Measurements from ENCODE around the gene SLC14A1. TPM values are rescaled to one million over a fixed set of nuclear protein-coding genes. Genes with fewer than 3 reads are reported as not detected.

The SLC14A1 gene
- total and polyA plus RNA-seq, 2 experiments from 2014 or later = 0.21 to 0.53 TPM

DNA sequence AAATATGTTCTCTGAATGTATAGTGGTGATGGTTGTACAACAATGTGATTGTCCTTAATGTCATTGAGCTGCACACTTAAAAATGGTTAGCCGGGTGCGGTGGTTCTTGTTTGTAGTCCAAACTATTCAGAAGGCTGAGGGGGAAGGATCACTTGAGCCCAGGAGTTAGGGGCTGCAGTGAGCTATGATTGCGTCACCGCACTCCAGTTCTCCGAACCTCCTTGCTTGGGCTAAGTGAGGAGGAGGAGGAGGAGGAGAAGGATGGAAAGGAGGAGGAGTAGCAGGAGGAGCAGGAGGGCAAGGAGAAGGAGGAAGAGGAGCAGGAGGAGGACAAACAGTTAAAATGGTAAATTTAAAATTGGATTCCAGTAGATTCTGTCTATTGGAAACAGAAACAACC is 10.5 kb downstream of the SLC14A1 start (continued):
- TF ChIP-seq, protein P1, sequence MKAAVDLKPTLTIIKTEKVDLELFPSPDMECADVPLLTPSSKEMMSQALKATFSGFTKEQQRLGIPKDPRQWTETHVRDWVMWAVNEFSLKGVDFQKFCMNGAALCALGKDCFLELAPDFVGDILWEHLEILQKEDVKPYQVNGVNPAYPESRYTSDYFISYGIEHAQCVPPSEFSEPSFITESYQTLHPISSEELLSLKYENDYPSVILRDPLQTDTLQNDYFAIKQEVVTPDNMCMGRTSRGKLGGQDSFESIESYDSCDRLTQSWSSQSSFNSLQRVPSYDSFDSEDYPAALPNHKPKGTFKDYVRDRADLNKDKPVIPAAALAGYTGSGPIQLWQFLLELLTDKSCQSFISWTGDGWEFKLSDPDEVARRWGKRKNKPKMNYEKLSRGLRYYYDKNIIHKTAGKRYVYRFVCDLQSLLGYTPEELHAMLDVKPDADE (IDR thresholded peaks at IDR 0.05) = no peak
- TF ChIP-seq JUNB (IDR thresholded peaks at IDR 0.05; ENCODE audit: unreplicated experiment) (no peak), ZNF114 (CRISPR knock-in tag; IDR thresholded peaks at IDR 0.05) (no peak)

DNA sequence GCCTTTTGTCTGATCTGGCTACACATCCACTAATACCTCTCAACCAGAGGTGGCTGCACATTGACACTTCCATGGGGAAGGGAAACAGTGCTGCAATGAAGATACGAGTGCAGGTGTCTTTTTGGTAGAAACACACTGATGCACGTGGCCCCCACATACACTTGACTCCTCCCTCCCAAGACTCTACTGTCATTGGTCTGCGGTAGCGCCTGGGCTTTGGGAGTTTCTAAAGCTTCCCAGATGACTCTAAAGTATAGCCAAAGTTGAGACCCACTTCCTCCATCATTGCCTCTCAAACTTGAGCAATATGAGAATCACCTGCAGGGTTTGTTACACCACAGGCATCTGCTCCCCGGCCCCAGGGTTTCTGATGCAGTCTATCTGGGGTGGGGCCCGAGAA is 11.0 kb downstream of the SLC14A1 start:
- Mint-ChIP-seq H3K4me1 (peaks cover 21% of the 10 kb centered on the region), H3K4me3 (no peak overlapping the region), H3K36me3 (ENCODE audit: low read depth) (no peaks in the 10 kb centered on the region; the same call in 1 of the 3 replicates), H3K27me3 (ENCODE audit: insufficient read depth, low read depth, poor library complexity) (peaks cover 6% of the 10 kb centered on the region), H3K27ac (no peak overlapping the region), H3K9me3 (no peaks in the 10 kb centered on the region; the same call in 2 of the 3 replicates)
- H3K27me3 ChIP-seq (ENCODE audit: insufficient read depth) = no peaks in the 10 kb centered on the region
- ATAC-seq (no peak), DNase-seq (ENCODE audit: low spot score) (no peak)
- H3K4me1 ChIP-seq (ENCODE audit: insufficient read depth) = peaks cover 12% of the 10 kb centered on the region; the same call in 1 of the 2 replicates
- H3K4me2 ChIP-seq = no peak overlapping the region
- no peak overlapping the region for H3K4me3 ChIP-seq
- no peaks in the 10 kb centered on the region for H3K36me3 ChIP-seq (ENCODE audit: insufficient read depth)
- no peak overlapping the region for H2AFZ ChIP-seq
- H3K9me2 ChIP-seq (ENCODE audit: insufficient read depth) = peaks cover 11% of the 10 kb centered on the region
- 0 out of 2 replicates have a peak, but pooled peaks cover 4% of the 10 kb centered on the region for H3F3A ChIP-seq (replicated peaks; ENCODE audit: low read depth)
- H3K27ac ChIP-seq (ENCODE audit: low read depth) = no peak overlapping the region
- H4K20me1 ChIP-seq (replicated peaks; ENCODE audit: insufficient read depth) = no peaks in the 10 kb centered on the region
- no peak for TF ChIP-seq JUNB (IDR thresholded peaks at IDR 0.05; ENCODE audit: unreplicated experiment)
- TF ChIP-seq, protein P1 (IDR thresholded peaks at IDR 0.05) = no peak
- TF ChIP-seq NANOG (IDR thresholded peaks at IDR 0.05; ENCODE audit: borderline replicate concordance) = no peak
- no peak for TF ChIP-seq EZH2 (IDR thresholded peaks at IDR 0.05; ENCODE audit: low read depth, unreplicated experiment)
- TF ChIP-seq, protein P2, sequence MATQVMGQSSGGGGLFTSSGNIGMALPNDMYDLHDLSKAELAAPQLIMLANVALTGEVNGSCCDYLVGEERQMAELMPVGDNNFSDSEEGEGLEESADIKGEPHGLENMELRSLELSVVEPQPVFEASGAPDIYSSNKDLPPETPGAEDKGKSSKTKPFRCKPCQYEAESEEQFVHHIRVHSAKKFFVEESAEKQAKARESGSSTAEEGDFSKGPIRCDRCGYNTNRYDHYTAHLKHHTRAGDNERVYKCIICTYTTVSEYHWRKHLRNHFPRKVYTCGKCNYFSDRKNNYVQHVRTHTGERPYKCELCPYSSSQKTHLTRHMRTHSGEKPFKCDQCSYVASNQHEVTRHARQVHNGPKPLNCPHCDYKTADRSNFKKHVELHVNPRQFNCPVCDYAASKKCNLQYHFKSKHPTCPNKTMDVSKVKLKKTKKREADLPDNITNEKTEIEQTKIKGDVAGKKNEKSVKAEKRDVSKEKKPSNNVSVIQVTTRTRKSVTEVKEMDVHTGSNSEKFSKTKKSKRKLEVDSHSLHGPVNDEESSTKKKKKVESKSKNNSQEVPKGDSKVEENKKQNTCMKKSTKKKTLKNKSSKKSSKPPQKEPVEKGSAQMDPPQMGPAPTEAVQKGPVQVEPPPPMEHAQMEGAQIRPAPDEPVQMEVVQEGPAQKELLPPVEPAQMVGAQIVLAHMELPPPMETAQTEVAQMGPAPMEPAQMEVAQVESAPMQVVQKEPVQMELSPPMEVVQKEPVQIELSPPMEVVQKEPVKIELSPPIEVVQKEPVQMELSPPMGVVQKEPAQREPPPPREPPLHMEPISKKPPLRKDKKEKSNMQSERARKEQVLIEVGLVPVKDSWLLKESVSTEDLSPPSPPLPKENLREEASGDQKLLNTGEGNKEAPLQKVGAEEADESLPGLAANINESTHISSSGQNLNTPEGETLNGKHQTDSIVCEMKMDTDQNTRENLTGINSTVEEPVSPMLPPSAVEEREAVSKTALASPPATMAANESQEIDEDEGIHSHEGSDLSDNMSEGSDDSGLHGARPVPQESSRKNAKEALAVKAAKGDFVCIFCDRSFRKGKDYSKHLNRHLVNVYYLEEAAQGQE (IDR thresholded peaks at IDR 0.05; ENCODE audit: unreplicated experiment) = no peak
- no peak for TF ChIP-seq CREB1 (CRISPR knock-in tag; IDR thresholded peaks at IDR 0.05; ENCODE audit: low read depth)
- TF ChIP-seq, protein P3, sequence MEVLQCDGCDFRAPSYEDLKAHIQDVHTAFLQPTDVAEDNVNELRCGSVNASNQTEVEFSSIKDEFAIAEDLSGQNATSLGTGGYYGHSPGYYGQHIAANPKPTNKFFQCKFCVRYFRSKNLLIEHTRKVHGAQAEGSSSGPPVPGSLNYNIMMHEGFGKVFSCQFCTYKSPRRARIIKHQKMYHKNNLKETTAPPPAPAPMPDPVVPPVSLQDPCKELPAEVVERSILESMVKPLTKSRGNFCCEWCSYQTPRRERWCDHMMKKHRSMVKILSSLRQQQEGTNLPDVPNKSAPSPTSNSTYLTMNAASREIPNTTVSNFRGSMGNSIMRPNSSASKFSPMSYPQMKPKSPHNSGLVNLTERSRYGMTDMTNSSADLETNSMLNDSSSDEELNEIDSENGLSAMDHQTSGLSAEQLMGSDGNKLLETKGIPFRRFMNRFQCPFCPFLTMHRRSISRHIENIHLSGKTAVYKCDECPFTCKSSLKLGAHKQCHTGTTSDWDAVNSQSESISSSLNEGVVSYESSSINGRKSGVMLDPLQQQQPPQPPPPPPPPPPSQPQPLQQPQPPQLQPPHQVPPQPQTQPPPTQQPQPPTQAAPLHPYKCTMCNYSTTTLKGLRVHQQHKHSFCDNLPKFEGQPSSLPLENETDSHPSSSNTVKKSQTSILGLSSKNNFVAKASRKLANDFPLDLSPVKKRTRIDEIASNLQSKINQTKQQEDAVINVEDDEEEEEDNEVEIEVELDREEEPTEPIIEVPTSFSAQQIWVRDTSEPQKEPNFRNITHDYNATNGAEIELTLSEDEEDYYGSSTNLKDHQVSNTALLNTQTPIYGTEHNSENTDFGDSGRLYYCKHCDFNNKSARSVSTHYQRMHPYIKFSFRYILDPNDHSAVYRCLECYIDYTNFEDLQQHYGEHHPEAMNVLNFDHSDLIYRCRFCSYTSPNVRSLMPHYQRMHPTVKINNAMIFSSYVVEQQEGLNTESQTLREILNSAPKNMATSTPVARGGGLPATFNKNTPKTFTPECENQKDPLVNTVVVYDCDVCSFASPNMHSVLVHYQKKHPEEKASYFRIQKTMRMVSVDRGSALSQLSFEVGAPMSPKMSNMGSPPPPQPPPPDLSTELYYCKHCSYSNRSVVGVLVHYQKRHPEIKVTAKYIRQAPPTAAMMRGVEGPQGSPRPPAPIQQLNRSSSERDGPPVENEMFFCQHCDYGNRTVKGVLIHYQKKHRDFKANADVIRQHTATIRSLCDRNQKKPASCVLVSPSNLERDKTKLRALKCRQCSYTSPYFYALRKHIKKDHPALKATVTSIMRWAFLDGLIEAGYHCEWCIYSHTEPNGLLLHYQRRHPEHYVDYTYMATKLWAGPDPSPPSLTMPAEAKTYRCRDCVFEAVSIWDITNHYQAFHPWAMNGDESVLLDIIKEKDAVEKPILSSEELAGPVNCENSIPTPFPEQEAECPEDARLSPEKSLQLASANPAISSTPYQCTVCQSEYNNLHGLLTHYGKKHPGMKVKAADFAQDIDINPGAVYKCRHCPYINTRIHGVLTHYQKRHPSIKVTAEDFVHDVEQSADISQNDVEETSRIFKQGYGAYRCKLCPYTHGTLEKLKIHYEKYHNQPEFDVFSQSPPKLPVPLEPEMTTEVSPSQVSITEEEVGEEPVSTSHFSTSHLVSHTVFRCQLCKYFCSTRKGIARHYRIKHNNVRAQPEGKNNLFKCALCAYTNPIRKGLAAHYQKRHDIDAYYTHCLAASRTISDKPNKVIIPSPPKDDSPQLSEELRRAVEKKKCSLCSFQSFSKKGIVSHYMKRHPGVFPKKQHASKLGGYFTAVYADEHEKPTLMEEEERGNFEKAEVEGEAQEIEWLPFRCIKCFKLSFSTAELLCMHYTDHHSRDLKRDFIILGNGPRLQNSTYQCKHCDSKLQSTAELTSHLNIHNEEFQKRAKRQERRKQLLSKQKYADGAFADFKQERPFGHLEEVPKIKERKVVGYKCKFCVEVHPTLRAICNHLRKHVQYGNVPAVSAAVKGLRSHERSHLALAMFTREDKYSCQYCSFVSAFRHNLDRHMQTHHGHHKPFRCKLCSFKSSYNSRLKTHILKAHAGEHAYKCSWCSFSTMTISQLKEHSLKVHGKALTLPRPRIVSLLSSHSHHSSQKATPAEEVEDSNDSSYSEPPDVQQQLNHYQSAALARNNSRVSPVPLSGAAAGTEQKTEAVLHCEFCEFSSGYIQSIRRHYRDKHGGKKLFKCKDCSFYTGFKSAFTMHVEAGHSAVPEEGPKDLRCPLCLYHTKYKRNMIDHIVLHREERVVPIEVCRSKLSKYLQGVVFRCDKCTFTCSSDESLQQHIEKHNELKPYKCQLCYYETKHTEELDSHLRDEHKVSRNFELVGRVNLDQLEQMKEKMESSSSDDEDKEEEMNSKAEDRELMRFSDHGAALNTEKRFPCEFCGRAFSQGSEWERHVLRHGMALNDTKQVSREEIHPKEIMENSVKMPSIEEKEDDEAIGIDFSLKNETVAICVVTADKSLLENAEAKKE (CRISPR knock-in tag; IDR thresholded peaks at IDR 0.05) = no peak
- no peak for TF ChIP-seq ZNF114 (CRISPR knock-in tag; IDR thresholded peaks at IDR 0.05)
- no peaks in the 10 kb centered on the region for H3K79me2 ChIP-seq (replicated peaks; ENCODE audit: insufficient read depth)

Data from GM23338 (cell line).